Nephron progenitor cell (in vitro differentiated cells): ENCODE data around the gene CACNB4.
"Not testable (repeated sequence)": the region's sequence is repeated elsewhere in the genome, so short reads cannot be mapped to it uniquely, and the experiment has no call there.

Source experiments
- DNase-seq: peaks from one replicate; pipeline ENCODE4 v3.0.0; 2021
- H3K27ac Mint-ChIP-seq: 2 replicates; pipeline ENCODE4 v1.8.0; 2021; ENCODE audit warnings: mild to moderate bottlenecking, moderate library complexity, mixed read lengths
- H3K27me3 Mint-ChIP-seq: 2 replicates; pipeline ENCODE4 v1.8.0; 2021; ENCODE audit warnings: mild to moderate bottlenecking, low read depth, mixed read lengths; ENCODE audit not compliant: poor library complexity
- H3K36me3 Mint-ChIP-seq: 2 replicates; pipeline ENCODE4 v1.8.0; 2021; ENCODE audit warnings: low read depth, mixed read lengths
- H3K4me1 Mint-ChIP-seq: 2 replicates; pipeline ENCODE4 v1.8.0; 2021; ENCODE audit warnings: mixed read lengths
- H3K4me3 Mint-ChIP-seq: 2 replicates; pipeline ENCODE4 v1.8.0; 2021; ENCODE audit warnings: mild to moderate bottlenecking, moderate library complexity, mixed read lengths
- H3K9me3 Mint-ChIP-seq: 2 replicates; pipeline ENCODE4 v1.8.0; 2021; ENCODE audit warnings: mild to moderate bottlenecking, moderate library complexity, mixed read lengths
- TF ChIP-seq, protein P1 (sequence below): fragments of 200-600 bp; sonication (generic); IDR thresholded peaks from 2 replicates; pipeline ENCODE4 v1.5.0; 2021; ENCODE audit warnings: antibody characterized with exemption

Gene CACNB4

DNA sequence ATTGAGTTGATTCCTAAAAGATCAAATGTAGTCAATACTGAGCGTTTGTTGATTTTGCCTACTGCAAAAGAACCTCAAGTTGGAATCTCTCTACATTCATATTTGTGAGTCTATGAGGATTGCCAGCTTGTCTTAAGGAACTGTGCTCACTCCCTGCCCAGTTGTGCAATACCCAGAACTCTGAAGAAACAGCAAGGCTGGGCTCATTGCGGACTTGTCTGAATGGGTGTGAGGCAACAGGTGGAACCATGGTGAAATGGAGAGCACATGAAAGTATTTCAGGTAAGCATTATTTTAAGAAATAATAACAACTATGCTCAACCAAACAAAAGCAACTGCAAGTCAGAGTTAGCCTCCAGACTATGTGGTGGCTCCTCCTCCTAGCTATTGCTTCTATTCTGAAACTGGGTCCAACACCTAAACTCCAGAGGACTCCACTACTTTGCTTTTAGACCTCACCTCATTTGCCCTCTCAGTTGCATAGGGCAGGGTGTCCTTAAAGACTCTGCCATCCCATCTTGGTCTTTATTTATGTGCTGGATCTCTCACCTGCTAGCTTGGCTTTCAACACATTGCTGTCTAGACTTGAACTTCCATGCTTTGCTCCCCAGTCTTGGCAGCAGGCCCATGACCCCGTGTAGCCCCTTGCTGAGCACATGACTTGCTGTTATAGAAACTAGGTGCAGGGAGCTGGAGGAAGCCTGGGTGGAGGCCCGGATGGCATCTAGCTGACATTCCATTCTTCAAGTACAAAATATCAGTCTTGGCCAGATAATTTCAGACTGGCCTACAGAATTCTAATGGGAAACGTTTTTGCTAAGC lies 175.8 kb downstream of the CACNB4 start:
- H3K9me3 Mint-ChIP-seq = no peaks in the 10 kb centered on the region
- H3K4me3 Mint-ChIP-seq = no peak overlapping the region
- TF ChIP-seq, protein P1, sequence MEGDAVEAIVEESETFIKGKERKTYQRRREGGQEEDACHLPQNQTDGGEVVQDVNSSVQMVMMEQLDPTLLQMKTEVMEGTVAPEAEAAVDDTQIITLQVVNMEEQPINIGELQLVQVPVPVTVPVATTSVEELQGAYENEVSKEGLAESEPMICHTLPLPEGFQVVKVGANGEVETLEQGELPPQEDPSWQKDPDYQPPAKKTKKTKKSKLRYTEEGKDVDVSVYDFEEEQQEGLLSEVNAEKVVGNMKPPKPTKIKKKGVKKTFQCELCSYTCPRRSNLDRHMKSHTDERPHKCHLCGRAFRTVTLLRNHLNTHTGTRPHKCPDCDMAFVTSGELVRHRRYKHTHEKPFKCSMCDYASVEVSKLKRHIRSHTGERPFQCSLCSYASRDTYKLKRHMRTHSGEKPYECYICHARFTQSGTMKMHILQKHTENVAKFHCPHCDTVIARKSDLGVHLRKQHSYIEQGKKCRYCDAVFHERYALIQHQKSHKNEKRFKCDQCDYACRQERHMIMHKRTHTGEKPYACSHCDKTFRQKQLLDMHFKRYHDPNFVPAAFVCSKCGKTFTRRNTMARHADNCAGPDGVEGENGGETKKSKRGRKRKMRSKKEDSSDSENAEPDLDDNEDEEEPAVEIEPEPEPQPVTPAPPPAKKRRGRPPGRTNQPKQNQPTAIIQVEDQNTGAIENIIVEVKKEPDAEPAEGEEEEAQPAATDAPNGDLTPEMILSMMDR = no peak
- no peaks in the 10 kb centered on the region for H3K36me3 Mint-ChIP-seq
- H3K27me3 Mint-ChIP-seq = peaks cover 9% of the 10 kb centered on the region
- H3K27ac Mint-ChIP-seq = no peak overlapping the region
- no peaks in the 10 kb centered on the region for H3K4me1 Mint-ChIP-seq
- no peak for DNase-seq

DNA sequence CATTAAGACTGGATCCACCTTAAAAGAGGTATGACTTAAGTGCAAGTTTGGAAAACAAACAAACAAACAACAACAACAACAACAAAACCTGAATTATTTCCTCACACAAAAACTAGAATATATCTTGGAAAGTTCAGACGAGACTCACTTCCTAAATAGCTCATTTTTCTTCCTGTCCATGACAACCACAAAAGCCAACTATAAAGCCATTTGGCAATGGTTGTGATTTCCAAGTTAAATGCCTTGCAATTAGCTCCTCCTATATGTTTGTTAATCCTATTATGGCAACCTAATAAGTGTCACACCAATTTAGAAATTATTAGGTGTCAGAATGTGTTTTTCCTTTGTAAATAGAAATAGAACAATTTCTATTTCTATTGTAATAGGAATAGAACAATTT lies 179.1 kb downstream of the CACNB4 start:
- TF ChIP-seq, protein P1 = no peak
- Mint-ChIP-seq H3K36me3 (no peaks in the 10 kb centered on the region), H3K27ac (no peak overlapping the region), H3K4me3 (no peak overlapping the region), H3K27me3 (peaks cover 5% of the 10 kb centered on the region), H3K9me3 (no peaks in the 10 kb centered on the region), H3K4me1 (peaks cover 7% of the 10 kb centered on the region)
- no peak for DNase-seq

DNA sequence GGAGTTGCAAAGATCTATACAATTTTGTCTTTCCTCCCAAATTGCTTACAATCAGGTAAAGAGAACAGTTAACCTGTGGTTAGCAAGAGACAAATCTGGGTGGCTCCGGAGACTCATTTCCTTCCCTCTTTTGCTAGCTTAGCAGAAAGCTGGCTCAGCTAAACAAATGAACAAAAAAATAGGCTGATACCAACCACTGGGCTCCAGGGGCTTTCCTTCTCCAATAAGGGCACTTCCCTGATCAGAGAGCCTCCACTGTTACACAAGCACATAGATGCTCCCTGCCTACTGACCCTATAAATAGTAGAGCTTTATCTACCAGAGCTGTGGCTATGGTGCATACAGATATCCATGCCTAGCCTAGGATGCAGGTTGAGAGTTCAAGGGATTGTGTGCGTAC lies 180.5 kb downstream of the CACNB4 start:
- Mint-ChIP-seq H3K36me3 (peaks cover 6% of the 10 kb centered on the region), H3K9me3 (peaks cover 6% of the 10 kb centered on the region), H3K4me3 (no peak overlapping the region), H3K27me3 (peaks cover 5% of the 10 kb centered on the region), H3K4me1 (peaks cover 7% of the 10 kb centered on the region), H3K27ac (no peak overlapping the region)
- no peak for DNase-seq
- TF ChIP-seq, protein P1 = no peak

DNA sequence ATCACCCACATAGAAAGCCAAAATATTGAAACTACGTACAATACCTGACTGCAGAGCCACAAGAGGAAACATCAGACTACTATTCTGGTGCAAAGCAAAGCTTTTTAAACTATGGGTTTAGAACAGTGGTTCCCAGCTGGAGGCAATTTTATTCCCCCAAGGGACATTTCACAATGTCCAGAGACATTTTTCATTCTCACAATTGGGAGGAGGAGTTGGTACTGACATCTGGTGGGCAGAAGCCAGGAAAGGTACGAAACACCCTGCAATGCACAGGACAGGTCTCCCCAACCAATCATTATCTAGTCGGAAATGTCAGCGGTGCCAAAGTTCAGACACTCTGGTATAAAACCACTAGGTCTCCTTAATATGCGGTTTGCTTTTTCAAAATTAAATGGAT lies 182.2 kb downstream of the CACNB4 start:
- H3K27ac Mint-ChIP-seq = no peak overlapping the region
- H3K36me3 Mint-ChIP-seq = peaks cover 11% of the 10 kb centered on the region
- DNase-seq = no peak
- no peak overlapping the region for H3K4me3 Mint-ChIP-seq
- TF ChIP-seq, protein P1 = no peak
- H3K9me3 Mint-ChIP-seq = peaks cover 19% of the 10 kb centered on the region
- peaks cover 7% of the 10 kb centered on the region for H3K4me1 Mint-ChIP-seq
- H3K27me3 Mint-ChIP-seq = peaks cover 5% of the 10 kb centered on the region

DNA sequence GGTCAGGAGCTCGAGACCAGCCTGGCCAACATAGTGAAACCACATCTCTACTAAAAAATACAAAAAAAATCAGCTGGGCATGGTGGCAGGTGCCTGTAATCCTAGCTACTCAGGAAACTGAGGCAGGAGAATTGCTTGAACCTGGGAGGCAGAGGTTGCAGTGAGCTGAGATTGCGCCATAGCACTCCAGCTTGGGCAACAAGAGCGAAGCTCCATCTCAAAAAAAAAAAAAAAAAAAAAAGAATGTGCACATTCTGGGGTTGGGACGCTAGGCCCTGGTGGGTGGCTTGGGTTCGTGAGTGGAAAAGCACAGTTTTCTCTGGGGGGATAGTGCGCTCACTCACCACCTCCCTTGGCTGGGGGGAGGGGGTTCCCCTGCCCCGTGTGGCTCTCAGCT lies 183.2 kb downstream of the CACNB4 start:
- Mint-ChIP-seq H3K9me3 (peaks cover 28% of the 10 kb centered on the region), H3K36me3 (peaks cover 11% of the 10 kb centered on the region)
- H3K4me3 Mint-ChIP-seq, H3K27ac Mint-ChIP-seq, H3K27me3 Mint-ChIP-seq, DNase-seq, H3K4me1 Mint-ChIP-seq: not testable (repeated sequence)

DNA sequence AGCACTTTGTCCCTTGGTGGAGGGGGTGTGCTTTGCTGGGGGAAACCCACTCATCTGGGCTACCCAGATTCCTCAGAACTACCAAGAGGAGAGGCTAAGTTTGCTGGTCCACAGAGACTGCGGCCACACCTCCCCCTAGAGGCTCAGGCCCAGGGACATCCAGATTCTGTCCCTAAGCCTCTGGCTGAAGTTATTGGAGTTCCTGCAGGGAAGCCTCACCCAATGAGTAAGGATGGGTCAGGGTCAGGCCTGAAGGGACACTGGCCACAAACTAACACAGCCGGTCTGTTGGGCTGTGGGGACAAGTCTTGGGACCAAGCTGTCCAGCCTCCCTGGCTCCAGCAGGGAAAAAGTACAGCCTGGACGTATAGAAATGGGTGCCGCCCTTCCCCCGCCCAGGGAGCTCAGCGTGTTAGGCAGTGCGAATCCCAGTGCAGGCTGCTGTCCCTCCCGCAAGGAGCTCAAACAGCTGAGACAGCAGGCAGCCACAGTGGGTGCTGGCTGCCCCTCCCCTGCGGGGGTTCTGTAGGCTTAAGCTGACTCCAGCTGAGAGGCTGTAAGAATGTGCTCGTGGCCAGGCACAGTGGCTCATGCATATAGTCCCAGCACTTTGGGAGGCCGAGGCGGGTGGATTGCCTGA lies 183.7 kb downstream of the CACNB4 start:
- Mint-ChIP-seq H3K4me1 (peaks cover 7% of the 10 kb centered on the region), H3K27me3 (peaks cover 5% of the 10 kb centered on the region), H3K36me3 (peaks cover 11% of the 10 kb centered on the region), H3K27ac (no peak overlapping the region), H3K4me3 (no peak overlapping the region), H3K9me3 (peaks cover 32% of the 10 kb centered on the region)
- TF ChIP-seq, protein P1 = no peak
- DNase-seq = no peak
